Measurements from ENCODE around the gene TRIM46.

TRIM46 gene

DNA sequence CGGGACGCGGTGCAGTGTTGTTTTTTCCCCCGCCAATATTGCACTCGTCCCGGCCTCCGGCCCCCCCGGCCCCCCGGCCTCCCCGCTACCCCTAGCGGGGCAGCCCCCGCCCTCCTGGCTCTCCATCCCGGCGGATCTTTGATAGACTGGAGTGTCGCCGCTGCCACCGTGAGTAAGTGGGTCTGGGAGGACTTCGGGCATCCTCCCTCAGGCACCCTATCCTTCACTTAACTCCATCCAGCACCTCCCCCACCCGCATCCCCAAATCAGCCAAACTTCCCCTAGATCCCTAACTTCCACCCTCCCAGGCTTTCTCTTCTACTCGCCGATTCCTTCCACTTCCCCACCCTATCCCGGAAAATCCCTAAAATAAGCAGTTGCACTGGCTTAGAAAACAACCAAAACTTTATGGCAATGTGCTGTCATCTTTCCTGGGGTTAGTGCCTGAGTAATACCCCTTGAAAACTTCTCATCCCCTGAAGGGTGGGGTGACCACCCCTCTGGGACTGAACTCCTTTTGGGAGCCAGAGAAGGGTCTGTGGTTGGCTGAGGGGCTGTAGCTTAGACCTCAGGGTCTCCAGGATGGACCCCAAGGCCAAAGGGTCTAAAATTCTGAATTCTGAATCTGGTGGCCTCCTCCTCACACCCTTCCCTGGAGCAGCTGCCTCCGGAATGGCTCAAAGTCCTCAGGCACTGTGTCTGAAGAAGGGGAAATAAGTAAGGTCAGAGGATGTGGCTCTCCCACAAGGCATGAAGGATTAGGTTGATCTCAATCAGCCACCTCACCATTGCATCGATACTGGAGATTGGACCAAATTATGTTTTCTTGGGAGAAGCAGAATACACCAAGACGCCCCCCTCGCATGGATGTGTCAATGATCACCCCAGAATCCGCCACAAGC is 21.8 kb downstream of the TRIM46 start:
- no peak for DNase-seq (ENCODE audit: extremely low spot score)
- CTCF ChIA-PET: interaction anchor here (0.7 to 2.6 kb wide), 6 partner anchors 10 to 145 kb away, joined by 3 to 20 read pairs (median 3); partner anchors contain the start of genes ADAM15 and THBS3
- POLR2A ChIA-PET: interaction anchor here (0.5 to 4.5 kb wide), 21 partner anchors 9 to 201 kb away, joined by 3 to 96 read pairs (median 5); partner anchors contain the start of genes ADAM15, KRTCAP2, LENEP and MTX1
- TF ChIP-seq FOXM1 (IDR thresholded peaks at IDR 0.05; ENCODE audit: borderline replicate concordance): no peak
- no peak for TF ChIP-seq SUZ12 (IDR thresholded peaks at IDR 0.05)
- no peak for TF ChIP-seq SP1 (IDR thresholded peaks at IDR 0.05)
- TF ChIP-seq LEF1 (IDR thresholded peaks at IDR 0.05; ENCODE audit: borderline replicate concordance): no peak
- no peak for TF ChIP-seq HDGF (IDR thresholded peaks at IDR 0.05; ENCODE audit: borderline replicate concordance)
- TF ChIP-seq ARNT (IDR thresholded peaks at IDR 0.05): no peak
- TF ChIP-seq BHLHE40 (IDR thresholded peaks at IDR 0.05; ENCODE audit: borderline replicate concordance): no peak
- no peak for TF ChIP-seq FOXA1 (IDR thresholded peaks at IDR 0.05)
- no peak for TF ChIP-seq ELF4 (IDR thresholded peaks at IDR 0.05)
- TF ChIP-seq TARDBP (IDR thresholded peaks at IDR 0.05): no peak
- no peak for TF ChIP-seq ZNF384 (IDR thresholded peaks at IDR 0.05)
- no peak for TF ChIP-seq FOXK2 (IDR thresholded peaks at IDR 0.05)
- TF ChIP-seq, protein P1, sequence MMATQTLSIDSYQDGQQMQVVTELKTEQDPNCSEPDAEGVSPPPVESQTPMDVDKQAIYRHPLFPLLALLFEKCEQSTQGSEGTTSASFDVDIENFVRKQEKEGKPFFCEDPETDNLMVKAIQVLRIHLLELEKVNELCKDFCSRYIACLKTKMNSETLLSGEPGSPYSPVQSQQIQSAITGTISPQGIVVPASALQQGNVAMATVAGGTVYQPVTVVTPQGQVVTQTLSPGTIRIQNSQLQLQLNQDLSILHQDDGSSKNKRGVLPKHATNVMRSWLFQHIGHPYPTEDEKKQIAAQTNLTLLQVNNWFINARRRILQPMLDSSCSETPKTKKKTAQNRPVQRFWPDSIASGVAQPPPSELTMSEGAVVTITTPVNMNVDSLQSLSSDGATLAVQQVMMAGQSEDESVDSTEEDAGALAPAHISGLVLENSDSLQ (IDR thresholded peaks at IDR 0.05): no peak
- TF ChIP-seq CTBP1 (IDR thresholded peaks at IDR 0.05; ENCODE audit: borderline replicate concordance): no peak
- TF ChIP-seq L3MBTL2 (conservative IDR thresholded peaks at IDR 0.05): no peak

DNA sequence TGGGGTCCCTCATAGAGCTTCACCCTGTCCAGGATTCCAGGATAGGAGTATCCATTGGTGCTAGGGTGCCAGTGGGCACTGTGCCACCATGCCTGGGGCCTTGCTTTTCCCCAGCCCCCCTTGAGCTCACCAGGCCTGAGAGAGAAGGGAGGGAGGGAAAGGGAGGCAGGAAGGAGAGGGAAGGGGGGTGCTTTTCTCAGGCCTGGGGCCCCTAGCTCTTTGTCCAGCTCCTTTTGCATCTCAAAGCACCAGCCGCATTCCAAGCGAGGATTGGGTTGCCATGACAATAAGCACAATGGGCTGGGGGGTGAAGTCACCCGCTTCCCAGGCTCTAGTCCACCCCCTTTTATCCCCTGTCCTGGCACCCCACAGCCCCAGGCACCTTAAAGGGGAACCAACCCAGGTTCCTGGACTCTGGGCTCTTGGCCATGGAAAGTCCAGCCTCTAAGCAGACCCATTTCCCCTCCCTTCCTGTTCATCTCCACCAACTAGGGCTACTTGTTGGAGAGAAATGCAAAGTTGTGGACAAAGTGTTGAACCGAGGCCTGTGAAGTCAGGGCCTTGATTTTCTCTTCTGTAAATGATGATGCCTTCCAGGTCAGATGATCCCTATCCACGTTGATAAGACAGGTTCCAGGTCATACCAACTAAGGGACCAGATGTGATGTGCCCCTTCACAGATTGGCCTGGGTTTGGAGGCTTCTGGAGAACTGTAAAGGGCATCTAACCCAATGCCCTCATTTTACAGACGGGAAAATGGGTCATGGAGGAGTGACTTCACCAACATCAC is 22.6 kb downstream of the TRIM46 start:
- DNase-seq (ENCODE audit: extremely low spot score): no peak
- ChIA-PET CTCF (interaction anchor here (0.7 kb wide), 1 partner anchor 12 kb away, joined by 3 read pairs; the partner anchor contains the start of gene THBS3), POLR2A (interaction anchor here (0.5 to 4.5 kb wide), 4 partner anchors 8 to 23 kb away, joined by 4 to 67 read pairs (median 6); partner anchors contain the start of genes KRTCAP2, MTX1 and THBS3)
- no peak for TF ChIP-seq ARNT (IDR thresholded peaks at IDR 0.05)

DNA sequence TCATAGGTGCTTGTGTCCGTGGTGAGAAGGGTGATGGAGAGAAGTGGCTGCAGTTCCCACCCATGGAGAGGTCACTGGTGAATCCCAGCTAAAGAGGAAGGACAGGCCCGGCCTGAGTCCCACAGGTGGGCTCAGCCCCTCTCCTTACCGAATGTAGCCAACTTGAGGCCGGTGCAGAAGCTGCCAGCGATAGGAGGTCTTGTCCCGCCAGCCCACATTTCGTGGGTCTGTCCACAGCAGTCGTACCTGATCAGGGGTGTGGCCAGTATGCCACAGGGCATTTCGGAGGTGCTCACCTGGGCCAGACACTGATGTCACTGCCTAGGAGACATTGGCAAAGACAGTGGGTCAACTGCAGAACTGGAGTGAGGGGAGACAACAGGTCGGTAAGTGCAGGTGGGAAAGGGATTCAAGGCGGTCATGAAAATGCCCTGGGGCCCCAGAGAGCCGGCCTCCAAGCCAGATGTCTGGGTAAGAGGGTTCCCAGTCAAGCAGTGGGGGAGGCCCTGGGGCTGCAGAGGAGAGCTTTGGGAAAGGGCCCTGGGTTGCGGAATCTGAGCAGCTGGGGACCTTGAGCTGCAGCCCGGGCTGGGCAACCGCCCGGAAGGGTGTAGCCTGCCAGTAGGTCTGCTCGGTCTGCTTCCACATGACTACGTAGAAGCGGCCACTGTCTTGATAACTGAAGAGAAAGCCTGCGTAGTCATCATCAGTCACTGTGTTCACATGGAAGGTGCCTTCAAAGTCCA is 23.4 kb downstream of the TRIM46 start:
- CTCF ChIA-PET: interaction anchor here (1.5 kb wide), 1 partner anchor 10 kb away, joined by 6 read pairs; no protein-coding TSS in a partner anchor
- no peak for DNase-seq (ENCODE audit: extremely low spot score)
- no peak for TF ChIP-seq NFRKB (IDR thresholded peaks at IDR 0.05)
- TF ChIP-seq FOXA1 (IDR thresholded peaks at IDR 0.05): no peak
- TF ChIP-seq FOXK2 (IDR thresholded peaks at IDR 0.05): no peak
- no peak for TF ChIP-seq ZNF384 (IDR thresholded peaks at IDR 0.05)
- TF ChIP-seq L3MBTL2 (conservative IDR thresholded peaks at IDR 0.05): no peak
- POLR2A ChIA-PET: no interaction called here

GRCh38 chr1:155197901-155198546 is 24.4 kb downstream of the TRIM46 start:
- POLR2A ChIA-PET: no interaction called here
- TF ChIP-seq HDGF (IDR thresholded peaks at IDR 0.05; ENCODE audit: borderline replicate concordance): no peak
- TF ChIP-seq TARDBP (IDR thresholded peaks at IDR 0.05): no peak
- no peak for TF ChIP-seq FOXK2 (IDR thresholded peaks at IDR 0.05)
- no peak for TF ChIP-seq BHLHE40 (IDR thresholded peaks at IDR 0.05; ENCODE audit: borderline replicate concordance)
- no peak for TF ChIP-seq ARNT (IDR thresholded peaks at IDR 0.05)
- TF ChIP-seq L3MBTL2 (conservative IDR thresholded peaks at IDR 0.05): no peak
- no peak for TF ChIP-seq FOXM1 (IDR thresholded peaks at IDR 0.05; ENCODE audit: borderline replicate concordance)
- no peak for TF ChIP-seq LEF1 (IDR thresholded peaks at IDR 0.05; ENCODE audit: borderline replicate concordance)
- no peak for TF ChIP-seq FOXA1 (IDR thresholded peaks at IDR 0.05)
- CTCF ChIA-PET: interaction anchor here (1.0 to 1.5 kb wide), 2 partner anchors 9 kb away, joined by 3 to 6 read pairs; no protein-coding TSS in a partner anchor
- DNase-seq (ENCODE audit: extremely low spot score): no peak

- no peak for TF ChIP-seq TARDBP (IDR thresholded peaks at IDR 0.05)
- no peak for TF ChIP-seq ZNF384 (IDR thresholded peaks at IDR 0.05)
- TF ChIP-seq L3MBTL2 (conservative IDR thresholded peaks at IDR 0.05): no peak
- no peak for TF ChIP-seq FOXM1 (IDR thresholded peaks at IDR 0.05; ENCODE audit: borderline replicate concordance)
- no peak for TF ChIP-seq SP1 (IDR thresholded peaks at IDR 0.05)
- TF ChIP-seq BHLHE40 (IDR thresholded peaks at IDR 0.05; ENCODE audit: borderline replicate concordance): no peak
- TF ChIP-seq HDGF (IDR thresholded peaks at IDR 0.05; ENCODE audit: borderline replicate concordance): no peak
- TF ChIP-seq SUZ12 (IDR thresholded peaks at IDR 0.05): no peak
- no peak for TF ChIP-seq ELF4 (IDR thresholded peaks at IDR 0.05)
- ChIA-PET CTCF (interaction anchor here (1.0 kb wide), 1 partner anchor 9 kb away, joined by 3 read pairs; no protein-coding TSS in a partner anchor), POLR2A (no interaction called here)
- no peak for DNase-seq (ENCODE audit: extremely low spot score)
Observed at GRCh38 chr1:155198547-155198906, 24.9 kb downstream of the TRIM46 start.

GRCh38 chr1:155199792-155200191 is 26.1 kb downstream of the TRIM46 start:
- ChIA-PET POLR2A (no interaction called here), CTCF (no interaction called here)
- DNase-seq (ENCODE audit: extremely low spot score): no peak
- TF ChIP-seq TARDBP (IDR thresholded peaks at IDR 0.05) (no peak), SUZ12 (IDR thresholded peaks at IDR 0.05) (no peak), NFRKB (IDR thresholded peaks at IDR 0.05) (no peak)
